AML-193 (cell line): ENCODE data around the gene PTPRH.

Experiments
- DNase-seq, 2 experiments: peaks; one replicate each; lab custom pipeline; 2025; lab: John Stamatoyannopoulos, UW

Gene PTPRH

GRCh38 chr19:55246462-55247451 lies 37.5 kb upstream of the PTPRH start:
- no peak for DNase-seq

GRCh38 chr19:55245236-55245904 lies 36.1 kb upstream of the PTPRH start:
- no peak for DNase-seq

GRCh38 chr19:55244004-55244680 lies 34.8 kb upstream of the PTPRH start:
- DNase-seq = no peak

- DNase-seq = no peak
Observed at GRCh38 chr19:55242517-55242916, 33.2 kb upstream of the PTPRH start.

- DNase-seq = no peak
Observed at GRCh38 chr19:55241935-55242464, 32.7 kb upstream of the PTPRH start.

GRCh38 chr19:55241143-55241934 lies 32.0 kb upstream of the PTPRH start:
- DNase-seq = no peak

GRCh38 chr19:55240713-55241020 lies 31.4 kb upstream of the PTPRH start:
- DNase-seq = no peak

- no peak for DNase-seq
Observed at GRCh38 chr19:55239004-55239403, 29.7 kb upstream of the PTPRH start.

GRCh38 chr19:55238030-55238429 lies 28.7 kb upstream of the PTPRH start:
- no peak for DNase-seq

- DNase-seq = no peak
Observed at GRCh38 chr19:55232986-55233385, 23.7 kb upstream of the PTPRH start.

- DNase-seq = no peak
Observed at GRCh38 chr19:55232286-55232602, 22.9 kb upstream of the PTPRH start.

- no peak for DNase-seq
Observed at GRCh38 chr19:55231391-55232285, 22.3 kb upstream of the PTPRH start.

- DNase-seq = no peak
Observed at GRCh38 chr19:55230780-55231179, 21.5 kb upstream of the PTPRH start.

- no peak for DNase-seq
Observed at GRCh38 chr19:55230329-55230728, 21.0 kb upstream of the PTPRH start.

GRCh38 chr19:55229789-55230182 lies 20.5 kb upstream of the PTPRH start:
- no peak for DNase-seq

- DNase-seq = no peak
Observed at GRCh38 chr19:55229145-55229788, 20.0 kb upstream of the PTPRH start.

GRCh38 chr19:55228403-55229031 lies 19.2 kb upstream of the PTPRH start, which contains the start of gene TMEM86B:
TMEM86B (minus strand) TSS chr19:55228763; CDS start chr19:55228741, 22 bp downstream.
- DNase-seq = no peak

GRCh38 chr19:55228015-55228391 lies 18.7 kb upstream of the PTPRH start:
- DNase-seq = no peak

- DNase-seq = no peak
Observed at GRCh38 chr19:55227241-55228014, 18.1 kb upstream of the PTPRH start.
